HK-2 (cell line): ENCODE measurements around the gene HS6ST1.

Source experiments
- DNase-seq: peaks from one replicate; pipeline ENCODE4 v3.0.0-alpha.2; 2018; ENCODE audit not compliant: unreplicated experiment

The HS6ST1 gene

DNA sequence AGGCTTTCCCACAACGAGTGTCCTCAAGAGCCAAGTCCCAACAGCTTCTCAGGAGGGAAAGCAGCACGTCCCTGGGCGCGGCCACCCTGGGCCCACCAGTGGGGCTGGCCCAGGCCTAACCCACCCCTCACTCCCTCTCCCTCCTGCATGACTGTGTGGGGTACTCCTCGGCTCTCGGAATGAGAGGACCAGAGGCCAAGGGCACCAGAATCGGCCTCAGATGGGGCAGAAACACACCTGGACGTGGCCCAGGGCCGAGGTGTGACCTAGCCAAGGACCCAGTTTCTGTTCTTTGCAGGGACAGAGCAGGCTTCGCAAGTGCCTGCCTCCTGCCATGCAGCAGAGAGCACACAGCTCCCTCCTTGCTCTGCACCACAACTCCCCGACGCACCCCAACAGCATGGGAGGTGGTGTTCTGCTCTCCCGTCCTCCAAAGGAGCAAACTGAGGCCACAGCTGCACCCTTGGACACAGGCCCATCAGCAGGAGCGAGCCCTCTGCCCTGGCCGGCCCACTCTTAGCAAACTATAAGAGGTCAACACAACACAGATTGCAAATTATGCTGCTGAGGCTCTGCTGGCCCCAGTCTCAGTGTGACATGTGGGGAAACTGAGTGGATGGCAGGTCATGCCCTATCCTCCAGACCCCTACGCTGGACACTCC is 19.7 kb downstream of the HS6ST1 start:
- DNase-seq, result no peak

DNA sequence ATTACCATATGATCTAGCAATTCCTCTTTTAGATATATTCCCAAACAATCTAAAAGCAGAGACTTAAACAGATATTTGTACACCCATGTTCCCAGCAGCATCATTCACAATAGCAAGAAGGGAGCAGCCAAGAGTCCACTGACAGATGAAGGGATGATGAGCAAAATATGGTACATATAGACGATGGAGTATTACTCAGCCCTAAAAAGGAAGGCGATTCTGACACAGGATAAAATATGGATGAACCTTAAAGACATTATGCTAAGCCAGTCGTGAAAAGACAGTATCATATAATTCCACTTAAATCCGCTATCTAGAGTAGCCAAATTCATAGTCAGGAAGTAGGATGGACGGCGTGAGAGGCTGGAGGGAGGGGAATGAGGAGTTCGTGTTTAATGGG is 20.4 kb downstream of the HS6ST1 start:
- no peak for DNase-seq

DNA sequence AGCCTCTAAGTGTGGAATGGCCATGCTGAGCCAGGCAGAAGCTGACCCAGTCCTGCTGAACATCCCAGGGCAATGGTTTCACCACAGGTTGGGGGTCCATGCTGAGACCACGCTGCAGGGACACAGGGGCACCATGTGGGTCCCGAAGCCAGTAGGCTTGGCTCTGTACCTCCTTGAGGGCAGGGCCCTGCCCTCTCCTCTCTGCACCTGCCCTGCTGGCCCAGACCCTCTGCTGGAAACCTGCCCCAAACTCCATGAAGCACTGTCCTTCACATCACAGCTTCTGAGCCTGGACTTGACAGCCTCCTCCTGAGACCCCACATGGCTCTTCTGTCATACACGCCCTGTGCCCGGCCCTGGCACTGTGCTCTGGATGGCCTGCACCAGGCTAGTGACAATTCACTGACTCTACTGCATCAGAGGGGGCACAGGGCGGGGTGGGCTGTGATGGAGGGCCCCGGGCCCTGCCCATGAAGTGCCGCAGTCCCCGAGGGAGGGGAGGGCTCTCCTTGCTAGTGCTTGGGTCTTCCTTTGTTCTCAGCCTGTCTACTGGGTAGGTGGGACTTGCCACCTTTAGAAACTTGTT is 24.7 kb downstream of the HS6ST1 start:
- no peak for DNase-seq

DNA sequence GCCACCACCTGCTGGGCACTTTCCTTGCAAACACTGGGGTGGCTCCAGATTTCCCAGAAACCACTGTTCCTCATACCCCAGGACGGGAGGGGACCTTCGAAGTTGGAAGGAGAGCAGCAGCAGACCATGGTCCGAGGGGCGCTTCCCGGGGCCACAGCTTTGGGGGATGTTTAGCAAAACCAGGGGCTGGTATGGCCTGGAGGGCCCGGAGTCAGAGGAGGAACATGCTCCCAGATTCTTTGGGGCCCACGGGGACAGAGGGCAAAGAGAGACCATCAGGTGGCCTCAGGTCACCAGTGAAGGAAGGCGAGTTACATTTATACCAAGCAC is 25.3 kb downstream of the HS6ST1 start:
- DNase-seq, result no peak

DNA sequence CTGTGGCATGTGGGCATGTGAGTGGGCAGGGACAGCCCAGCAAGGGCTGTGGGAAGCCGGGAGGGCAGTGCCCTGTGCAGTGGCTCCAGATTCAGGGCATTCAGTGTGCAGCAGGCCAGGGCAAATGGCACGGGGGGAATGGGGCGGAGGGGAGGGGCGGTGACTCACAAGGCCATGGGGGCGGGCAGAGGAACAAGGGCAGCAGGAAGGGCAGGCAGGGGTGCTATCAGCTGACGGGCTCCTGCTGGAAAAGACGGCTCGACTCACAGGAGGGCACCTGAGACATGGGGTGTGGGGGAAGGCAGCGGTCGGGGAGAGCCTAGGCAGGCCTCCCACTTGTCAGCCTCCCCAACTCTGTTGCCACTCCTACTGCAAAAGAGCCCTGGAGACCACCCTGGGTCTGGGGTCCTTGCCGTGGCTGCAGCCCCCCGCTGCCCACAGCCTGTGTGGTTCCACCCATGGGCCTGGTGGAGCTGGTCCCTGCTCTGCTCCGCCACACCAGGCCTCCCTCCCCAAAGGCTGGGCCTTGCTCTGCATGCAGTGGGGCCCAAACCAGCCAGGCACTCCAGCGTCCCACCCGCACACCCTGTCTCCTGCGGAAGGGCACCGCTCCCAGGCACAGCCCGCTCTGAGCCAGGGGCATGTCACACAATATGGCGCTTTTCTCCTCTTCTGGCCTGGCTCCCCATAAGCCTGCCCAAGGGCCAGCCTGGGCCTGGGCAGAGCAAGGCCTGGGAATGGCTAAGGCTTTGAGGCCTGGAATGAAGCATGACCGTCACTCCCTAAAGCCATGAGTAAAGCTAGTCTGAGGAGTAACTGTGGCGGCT is 25.9 kb downstream of the HS6ST1 start:
- peak; percentile 54 for DNase-seq

DNA sequence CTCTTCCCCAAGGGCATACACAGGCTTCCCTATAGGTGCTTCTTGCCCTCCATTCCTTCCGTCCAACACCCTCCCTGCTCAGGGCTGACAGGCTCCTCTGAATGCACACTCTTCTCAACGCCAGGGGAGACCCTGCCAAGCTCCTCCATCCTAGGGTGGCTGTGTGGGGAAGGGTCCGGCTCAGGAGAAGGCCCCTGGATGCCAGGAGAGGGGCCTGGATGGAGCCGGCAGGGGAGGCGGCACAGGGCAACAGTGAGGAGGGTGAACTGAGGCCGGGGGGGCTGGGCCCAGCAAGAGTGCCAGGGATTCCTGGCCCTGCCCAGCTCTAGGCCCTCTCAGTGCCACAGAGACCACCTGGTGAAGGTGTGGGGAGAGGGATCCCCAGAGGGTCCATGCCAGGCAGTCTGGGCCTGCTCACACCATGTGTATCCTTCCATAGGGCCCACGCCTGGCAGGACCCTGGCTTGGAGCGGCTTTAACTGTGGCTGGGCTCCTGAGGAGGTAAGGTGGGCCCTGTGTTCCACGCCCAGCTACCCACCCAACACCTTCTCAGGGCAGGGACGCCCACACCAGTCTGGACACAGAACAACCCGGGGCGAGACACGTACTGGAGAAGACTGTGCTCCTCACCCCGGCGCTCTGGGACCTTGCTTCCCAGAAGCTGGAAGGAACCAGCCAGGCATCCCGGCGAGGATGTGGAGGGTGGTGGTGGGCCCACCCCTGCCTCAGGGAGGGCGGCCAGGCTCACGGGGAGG is 26.6 kb downstream of the HS6ST1 start:
- no peak for DNase-seq

DNA sequence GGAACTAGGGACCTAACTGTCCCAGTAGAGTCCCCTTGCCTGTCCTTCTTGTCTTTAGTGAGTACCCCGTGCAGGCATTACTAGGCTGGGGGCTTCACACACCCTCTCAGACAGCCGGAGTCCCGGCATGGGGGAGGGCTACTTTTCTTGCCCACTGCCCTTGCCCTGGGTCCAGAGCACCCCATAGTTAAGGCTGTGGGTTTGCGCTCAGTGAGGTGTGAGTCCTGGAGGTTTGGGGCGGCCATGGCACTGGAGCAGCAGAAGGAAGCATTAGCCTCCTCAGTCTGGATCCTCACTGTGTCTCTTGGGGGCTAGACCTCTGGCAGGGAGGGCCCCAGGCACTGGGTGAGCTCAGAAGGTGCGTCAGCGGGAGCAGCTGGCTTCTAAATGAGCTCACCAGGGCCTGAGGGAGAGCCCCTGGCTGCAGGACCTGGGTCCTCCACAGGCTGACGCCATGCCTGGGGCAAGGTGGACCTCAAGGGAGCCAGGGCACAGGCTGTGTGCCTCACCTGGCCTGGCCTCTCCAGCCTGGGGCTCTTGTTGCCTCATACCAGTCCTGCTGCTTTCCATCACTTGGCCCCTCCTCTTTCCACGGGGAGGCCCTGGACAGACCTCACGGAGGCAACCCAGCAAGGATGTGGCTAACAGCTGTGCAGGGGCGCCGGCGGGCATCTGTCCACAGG is 27.4 kb downstream of the HS6ST1 start:
- no peak for DNase-seq

DNA sequence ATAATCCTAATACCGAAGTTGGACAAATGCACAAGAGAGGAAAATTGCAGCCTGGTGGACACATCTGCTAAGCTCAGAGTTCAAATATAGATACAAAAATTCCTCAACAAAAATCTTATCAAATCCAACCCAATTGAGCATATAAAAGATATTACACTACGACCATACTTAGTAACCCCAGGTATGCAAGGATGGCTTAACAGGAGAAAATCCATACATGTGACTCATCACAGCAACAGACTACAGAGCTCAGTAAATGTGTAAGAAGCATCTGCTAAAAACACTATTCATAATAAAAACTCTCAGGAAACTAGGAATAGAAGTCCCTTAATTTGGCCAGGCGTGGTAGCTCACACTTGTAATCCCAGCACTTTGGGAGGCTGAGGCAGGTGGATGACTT is 28.3 kb downstream of the HS6ST1 start:
- DNase-seq, result no peak

DNA sequence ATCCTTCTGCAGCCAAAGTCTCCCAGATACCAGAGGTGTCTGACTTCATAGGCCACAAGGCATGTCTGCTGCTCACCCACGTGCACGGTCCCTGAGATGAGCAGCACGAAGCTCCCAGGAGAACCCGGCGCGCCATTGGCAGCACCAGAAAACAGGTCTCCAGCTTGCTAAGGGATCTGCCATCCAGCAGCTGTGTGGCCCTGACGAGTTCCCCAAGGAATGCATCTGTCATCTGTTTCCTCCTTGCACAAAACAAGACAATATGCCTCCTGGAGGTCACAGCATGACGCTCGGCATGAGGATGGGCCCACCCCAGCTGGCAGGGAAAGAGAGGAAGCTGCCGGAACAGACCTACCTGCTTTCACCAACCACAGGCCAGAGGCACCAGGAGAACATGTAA is 29.2 kb downstream of the HS6ST1 start:
- no peak for DNase-seq

DNA sequence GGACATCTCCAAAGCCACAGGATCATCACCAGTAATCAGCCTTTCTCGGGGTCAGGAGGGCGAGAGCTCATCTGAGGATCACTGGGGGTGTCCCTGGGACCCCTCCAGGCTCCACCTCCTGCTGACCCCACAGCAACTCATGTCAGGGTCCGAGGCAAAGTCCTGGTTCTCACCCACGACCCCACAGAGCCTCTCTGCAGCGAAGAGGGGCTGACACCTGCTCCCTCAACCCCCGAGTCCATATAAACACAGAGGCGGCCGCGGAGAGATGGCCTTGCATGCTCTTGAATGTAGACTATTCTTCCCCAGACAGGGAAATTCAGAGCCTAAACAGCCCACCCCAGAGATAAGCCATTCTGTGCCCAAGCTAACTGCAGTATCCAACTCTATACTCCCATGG is 29.9 kb downstream of the HS6ST1 start:
- DNase-seq, result no peak

DNA sequence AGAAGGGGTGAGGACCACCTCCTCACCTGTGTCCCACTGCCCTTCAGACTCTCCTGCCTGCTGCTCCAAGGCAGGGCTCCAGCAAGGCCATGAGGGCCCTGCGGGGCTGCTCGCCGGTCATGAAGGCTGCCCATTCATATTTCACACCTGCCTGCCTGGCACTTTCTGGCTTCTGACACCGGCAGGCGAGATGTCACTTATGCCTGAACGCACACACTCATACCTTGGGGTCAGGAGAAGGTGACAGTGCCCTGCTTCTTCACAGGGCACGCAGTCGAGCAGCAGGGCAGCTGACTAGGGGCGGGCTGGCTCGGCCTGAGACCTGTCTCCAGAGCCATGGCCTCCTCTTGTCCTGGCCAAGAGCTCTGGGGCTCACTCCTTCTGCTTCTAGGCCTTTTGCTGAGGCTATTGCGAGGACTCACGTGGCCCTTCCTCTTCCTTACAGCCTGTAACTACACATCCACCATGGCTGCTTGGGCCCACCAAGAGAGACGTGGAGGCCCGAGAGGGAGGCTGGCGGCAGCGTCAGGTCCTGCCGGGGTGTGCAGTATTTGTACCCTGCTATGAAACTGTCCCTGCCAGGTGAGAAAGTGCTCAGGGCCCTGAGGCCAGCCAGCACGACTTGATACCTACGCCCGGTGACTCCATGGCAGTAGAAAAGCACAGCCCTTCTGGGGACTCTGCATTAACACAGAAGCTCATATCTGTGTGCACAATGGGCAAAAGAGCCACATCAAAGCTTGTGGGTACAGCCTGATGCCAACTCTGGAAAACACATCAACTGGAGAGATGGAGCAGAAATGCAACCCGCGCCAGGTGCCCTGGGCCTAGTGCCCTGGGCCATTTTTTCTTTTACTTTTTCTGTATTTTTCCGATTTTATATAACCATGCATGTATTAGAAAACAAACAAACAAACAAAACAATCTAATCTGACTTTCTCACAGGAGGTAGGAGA is 30.6 kb downstream of the HS6ST1 start:
- no peak for DNase-seq

DNA sequence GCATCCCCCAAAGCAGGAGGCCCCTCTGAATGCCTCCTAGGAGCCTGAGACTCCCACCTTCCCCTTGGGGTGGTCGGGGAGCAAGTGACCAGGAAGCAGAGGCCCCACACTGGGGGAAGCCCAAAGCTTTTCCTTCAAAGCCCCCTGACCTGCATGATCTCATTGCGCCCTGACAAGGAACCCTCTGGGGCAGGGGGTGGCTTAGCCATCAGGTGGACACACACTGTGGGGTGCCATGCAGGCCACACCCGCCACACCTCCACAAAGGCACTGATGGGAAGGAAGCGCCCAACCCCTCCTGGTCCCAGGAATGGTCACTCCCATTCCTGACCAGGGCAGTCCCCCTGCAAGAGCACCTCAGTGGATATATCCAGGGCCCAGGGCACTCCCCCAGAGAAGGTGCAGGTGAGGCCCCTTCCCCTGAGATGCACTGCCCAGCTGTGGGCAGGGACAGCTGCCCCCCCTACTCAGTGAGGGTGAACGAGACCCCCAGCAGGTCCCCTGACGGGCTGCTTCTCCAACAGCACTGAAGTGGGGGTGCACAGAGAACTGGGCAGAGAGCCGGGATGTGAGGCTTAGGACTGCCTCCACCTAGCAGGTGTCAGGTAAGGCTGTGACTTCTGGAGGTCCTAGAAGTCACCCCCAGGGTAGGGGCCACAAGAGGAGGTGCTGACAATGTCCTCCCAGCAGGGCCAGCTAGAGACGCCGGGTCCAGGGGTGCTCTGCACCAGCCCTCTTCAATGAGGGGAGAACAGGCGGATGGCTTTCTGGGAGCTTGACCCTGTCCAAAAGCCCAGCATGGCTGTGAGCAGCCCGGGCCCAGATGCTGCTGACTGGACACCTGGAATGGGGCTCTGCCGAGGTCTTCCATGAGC is 31.5 kb downstream of the HS6ST1 start:
- DNase-seq, result no peak

DNA sequence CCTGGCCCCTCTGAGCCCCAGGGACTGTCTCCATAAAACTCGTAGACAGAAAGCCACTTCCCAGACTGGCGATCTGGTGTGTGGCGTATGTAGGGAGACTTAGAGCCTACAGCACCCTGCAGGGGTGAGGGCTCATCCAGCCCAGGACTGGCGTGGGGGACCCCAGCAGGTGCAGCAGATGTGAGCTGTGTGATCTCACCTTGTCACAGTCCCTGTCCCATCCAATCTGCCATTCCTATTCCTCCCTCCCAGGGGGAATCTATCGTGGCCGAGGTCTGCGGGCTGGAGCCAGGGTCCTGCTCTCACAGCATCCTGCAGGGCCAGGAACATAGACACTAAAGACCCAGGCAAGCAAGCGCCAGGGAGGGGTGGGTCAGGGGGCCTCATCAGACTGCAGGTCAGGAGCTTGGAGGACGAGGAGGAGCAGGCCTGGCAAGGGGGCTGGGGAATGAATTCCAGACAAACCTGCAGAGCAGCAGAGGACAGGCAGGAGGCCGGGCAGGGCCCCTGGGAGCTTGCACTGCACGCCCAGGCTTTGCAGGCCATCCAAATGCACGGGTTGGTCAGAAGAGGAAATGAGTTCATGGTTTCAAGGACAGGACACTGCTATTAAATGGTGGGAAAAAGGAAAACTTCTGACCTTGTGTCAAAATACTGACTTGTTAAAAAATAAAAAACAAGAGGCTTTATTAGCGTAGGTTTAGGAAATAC is 32.5 kb downstream of the HS6ST1 start:
- no peak for DNase-seq

DNA sequence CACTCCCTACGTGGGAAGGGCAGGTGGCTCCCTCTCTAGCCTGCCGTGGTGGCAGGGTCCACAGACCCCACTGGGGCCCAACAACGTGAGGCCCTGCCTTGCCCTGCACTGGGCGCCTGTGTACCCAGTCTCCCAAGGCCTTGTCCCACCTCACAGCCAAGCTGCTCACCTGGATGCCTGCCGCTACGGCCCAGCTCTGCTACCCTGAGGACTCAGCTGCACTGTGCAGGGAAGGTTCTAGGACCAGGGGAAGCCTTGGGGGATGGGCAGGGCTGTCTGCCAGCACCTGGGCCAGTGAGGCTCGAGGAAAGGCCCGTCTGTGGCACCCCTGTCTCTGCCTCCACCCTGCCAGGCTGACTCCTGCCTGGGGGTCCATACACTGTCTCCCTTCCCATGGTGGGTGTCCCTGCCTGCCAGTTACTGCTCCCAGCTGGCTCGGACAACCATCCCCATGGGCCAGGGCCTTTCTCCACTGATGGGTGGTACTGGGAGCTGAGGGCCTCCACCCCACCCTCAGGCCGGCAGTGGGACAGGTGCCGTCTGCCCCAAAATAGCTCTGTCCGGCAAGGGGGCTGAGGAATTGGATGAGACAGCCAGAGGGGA is 33.2 kb downstream of the HS6ST1 start:
- no peak for DNase-seq

DNA sequence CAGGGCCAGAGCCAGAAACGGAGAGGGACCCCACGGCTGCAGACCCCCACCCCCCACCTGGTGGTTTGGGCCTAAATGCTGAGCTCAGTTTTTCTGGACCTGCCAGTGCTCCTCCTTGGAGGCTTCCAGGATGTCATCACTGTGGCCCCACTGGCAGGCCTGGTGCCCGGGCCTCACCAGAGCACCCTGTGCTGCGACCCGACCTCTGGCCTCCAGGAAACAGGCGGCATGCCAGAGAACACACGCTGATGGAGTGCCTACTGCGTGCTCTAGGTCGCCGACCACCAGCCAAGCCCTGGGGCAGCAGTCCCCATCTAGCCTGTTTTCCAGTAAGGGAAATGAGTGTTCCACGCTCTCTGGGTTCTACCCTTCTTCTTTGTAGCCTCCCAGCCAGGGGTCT is 33.8 kb downstream of the HS6ST1 start:
- DNase-seq, result no peak

DNA sequence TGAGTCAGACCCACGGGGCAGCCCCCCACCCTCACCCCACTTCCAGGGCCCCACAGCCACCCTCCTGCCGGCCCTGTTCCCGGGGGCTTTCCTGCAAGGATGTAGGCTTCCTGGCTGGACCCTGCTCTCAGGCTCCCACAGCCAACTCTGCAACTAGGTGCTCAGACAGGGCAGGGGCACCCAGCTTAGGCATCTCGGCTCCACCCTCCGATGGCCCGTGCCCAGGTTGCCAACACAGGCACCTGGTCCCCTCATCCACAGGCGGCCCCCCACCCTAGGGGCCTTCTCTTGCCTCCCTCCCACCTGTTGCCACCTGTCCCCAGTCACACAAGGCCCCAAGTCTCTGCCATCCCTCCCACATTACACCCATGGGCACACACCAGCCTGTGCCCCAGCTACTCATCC is 34.6 kb downstream of the HS6ST1 start:
- no peak for DNase-seq

DNA sequence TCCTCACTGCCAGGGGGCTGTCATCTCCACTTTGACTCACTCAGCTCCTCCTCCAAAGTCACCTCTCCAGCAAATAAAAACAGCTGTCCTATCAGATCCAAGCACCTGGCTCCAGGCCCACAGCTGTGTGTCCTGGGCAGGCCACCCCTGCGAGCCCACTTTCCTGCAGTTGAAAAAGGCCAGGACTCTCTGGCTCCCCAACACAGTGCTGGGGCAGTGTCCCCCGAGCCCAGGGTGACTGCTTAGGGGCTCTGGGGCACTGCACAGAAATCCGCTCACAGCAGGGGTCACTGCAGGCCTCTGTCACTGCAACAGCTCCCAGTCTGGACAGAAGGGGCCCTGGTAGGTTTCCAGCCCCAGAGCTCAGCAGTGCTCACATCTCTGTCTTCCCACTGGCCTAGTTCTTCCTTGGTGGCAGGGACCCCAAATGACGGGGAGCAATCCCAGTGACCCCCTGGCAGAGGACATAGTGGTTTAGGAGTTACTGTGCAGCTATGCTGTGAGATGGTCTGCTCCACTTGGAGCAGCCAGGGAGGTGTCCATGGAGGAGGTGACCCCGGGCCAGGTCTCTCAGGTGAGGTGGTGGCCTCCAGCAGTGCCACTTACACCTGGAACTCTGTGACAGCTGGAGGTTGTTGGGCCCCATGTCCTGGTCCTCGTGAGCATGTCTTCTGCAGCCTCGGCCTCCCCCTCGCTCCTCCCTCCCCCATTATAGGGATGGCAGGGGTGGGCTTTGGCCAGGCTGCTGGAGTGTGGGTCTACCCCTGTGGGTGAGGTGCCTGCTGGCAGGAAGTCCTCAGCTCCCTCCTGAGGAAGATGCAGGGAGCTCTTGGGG is 35.5 kb downstream of the HS6ST1 start:
- DNase-seq, result no peak
